ENCODE data around the gene XRCC2. TPM values are rescaled to one million over a fixed set of nuclear protein-coding genes. Genes with fewer than 3 reads are reported as not detected.

XRCC2 gene
- total and polyA plus RNA-seq, 9 donors, result 0.25 to 1.7 (median 0.69) TPM

DNA sequence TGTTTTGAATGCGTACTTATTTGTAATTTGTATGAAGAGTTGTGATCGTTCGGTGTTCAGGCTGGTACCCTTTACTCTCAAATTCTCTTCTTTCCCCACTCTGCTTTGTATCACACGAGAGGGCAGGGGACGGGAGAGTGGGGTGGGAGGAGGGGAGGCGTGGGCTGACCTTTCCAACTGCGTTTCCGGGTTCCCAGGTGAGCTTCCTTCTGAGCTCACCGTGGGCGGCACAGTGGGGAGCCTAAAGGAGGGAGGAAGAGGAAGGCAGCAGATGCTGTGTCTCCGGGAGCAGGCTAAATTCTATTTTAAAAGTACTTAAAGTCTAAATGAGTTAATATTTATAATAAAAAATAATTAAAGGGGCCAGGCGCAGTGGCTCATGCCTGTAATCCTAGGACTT lies 7.4 kb upstream of the XRCC2 start:
- Histone ChIP-seq H3K9me3 (no peaks in the 10 kb centered on the region), H3K27ac (no peak overlapping the region), H3K4me1 (ENCODE audit: insufficient read depth) (no peaks in the 10 kb centered on the region), H3K4me3 (no peak overlapping the region), H3K36me3 (no peaks in the 10 kb centered on the region), H3K27me3 (no peaks in the 10 kb centered on the region)
- no peak for DNase-seq
- TF ChIP-seq EP300 (IDR thresholded peaks at IDR 0.05) (no peak), POLR2A (IDR thresholded peaks at IDR 0.05) (no peak)
- TF ChIP-seq, protein P1, sequence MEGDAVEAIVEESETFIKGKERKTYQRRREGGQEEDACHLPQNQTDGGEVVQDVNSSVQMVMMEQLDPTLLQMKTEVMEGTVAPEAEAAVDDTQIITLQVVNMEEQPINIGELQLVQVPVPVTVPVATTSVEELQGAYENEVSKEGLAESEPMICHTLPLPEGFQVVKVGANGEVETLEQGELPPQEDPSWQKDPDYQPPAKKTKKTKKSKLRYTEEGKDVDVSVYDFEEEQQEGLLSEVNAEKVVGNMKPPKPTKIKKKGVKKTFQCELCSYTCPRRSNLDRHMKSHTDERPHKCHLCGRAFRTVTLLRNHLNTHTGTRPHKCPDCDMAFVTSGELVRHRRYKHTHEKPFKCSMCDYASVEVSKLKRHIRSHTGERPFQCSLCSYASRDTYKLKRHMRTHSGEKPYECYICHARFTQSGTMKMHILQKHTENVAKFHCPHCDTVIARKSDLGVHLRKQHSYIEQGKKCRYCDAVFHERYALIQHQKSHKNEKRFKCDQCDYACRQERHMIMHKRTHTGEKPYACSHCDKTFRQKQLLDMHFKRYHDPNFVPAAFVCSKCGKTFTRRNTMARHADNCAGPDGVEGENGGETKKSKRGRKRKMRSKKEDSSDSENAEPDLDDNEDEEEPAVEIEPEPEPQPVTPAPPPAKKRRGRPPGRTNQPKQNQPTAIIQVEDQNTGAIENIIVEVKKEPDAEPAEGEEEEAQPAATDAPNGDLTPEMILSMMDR (IDR thresholded peaks at IDR 0.05), result no peak
- intact Hi-C loops (cut with DNase I), result no loop called here
- 42 to 65% (median 48%) methylated on average over 12 of the region's 12 CpGs for WGBS, 3 donors

DNA sequence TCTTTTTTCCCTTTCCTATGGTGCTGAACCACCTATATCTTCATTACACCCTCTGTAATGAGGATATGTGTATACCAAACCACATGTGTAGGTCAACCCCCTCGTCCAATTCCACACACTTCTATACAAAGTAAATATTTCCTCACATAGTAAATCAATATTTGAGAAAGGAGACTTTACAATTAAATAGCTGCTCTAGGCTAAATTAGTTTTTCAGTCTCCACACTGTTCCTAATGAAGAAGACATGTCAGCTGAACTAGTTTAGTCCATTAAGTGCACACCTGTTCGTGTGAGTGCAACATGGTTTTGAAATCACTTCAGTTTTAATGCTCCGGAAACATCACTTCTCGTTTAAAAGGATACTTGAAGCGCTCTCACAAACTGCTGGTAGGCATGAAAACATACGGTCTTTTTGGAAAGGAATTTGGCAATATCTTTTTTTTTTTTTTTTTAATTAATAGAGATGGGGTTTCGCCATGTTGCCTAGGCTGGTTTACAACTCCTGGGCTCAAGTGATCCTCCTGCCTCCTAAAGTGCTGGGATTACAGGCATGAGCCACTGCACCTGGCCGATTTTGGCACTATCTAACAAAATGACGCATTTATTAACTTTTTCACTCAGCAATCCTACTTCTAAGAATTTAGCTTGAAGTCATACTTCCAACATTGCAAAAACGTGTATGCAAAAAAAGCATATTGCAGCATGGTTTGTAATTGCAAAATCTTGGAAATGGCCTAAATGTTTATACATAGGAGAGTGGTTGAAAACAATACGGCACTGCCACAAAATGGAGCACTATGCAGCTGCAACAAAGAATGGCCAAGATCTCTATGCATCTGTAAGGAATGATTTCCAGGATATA lies 2.1 kb upstream of the XRCC2 start:
- DNase-seq, result no peak
- WGBS, 3 donors, result 77 to 81% (median 80%) methylated on average over 11 of the region's 11 CpGs
- H3K4me3 ChIP-seq, result no peak overlapping the region
- intact Hi-C loops (cut with DNase I), result no loop called here
- peaks cover 2% of the 10 kb centered on the region for H3K4me1 ChIP-seq (ENCODE audit: insufficient read depth)
- TF ChIP-seq POLR2A (IDR thresholded peaks at IDR 0.05) (no peak), EP300 (IDR thresholded peaks at IDR 0.05) (no peak)
- TF ChIP-seq, protein P1 (IDR thresholded peaks at IDR 0.05), result no peak
- H3K36me3 ChIP-seq, result no peaks in the 10 kb centered on the region
- H3K27ac ChIP-seq, result no peak overlapping the region
- H3K27me3 ChIP-seq, result no peaks in the 10 kb centered on the region
- no peaks in the 10 kb centered on the region for H3K9me3 ChIP-seq

DNA sequence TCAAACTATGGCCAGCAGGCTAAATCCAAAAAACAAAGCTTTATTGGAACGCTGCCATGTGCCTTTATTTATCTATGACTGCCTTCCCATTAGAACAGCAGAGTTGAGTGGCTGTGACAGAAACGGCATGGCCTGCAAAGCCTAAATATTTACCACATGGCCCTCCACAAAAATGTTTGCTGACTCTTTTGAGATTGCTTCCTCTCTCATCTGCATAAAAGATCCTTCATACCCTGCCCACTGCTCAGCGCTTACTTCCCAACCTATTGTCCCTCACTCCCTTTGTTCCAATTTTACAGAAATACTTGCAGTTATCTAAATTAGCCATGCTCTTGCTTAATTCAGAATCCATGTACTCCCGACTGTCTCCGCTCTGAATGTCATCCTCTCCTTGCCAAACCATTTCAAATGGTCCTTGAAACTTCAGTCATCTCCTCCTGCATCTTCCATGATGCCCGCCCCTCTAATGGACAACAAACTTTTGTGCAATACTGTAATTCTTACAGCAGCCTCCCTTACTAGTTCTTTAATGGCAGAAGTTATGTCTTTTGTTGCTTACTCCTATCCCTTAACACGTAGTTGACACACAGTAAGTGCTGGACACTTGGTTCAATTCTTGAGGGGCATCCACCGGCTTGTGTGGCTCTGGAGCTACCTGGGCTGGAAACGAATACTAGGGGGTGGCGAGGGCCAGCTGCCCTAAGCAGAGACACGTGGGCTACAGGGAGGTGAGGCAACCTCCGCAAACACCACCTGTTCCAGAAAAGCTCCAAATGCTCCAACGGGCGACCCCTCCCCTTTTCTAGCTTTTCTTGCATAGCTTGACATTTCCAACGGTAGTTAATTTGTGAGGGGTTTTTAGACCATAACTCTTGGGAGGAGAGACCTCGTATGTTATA lies 832 bp downstream of the XRCC2 start:
- H3K27ac ChIP-seq, result no peak overlapping the region
- H3K9me3 ChIP-seq, result no peaks in the 10 kb centered on the region
- H3K27me3 ChIP-seq, result no peaks in the 10 kb centered on the region
- intact Hi-C loops (cut with DNase I), result no loop called here
- WGBS, 3 donors, result 7 to 12% (median 7%) methylated on average over 16 of the region's 16 CpGs
- H3K36me3 ChIP-seq, result no peaks in the 10 kb centered on the region
- TF ChIP-seq EP300 (IDR thresholded peaks at IDR 0.05) (no peak), POLR2A (IDR thresholded peaks at IDR 0.05) (no peak)
- TF ChIP-seq, protein P1 (IDR thresholded peaks at IDR 0.05), result no peak
- H3K4me1 ChIP-seq (ENCODE audit: insufficient read depth), result peaks cover 2% of the 10 kb centered on the region
- peak in 1 of 5 donors; percentile 19 for DNase-seq
- H3K4me3 ChIP-seq, result peak overlapping the region; percentile 54

DNA sequence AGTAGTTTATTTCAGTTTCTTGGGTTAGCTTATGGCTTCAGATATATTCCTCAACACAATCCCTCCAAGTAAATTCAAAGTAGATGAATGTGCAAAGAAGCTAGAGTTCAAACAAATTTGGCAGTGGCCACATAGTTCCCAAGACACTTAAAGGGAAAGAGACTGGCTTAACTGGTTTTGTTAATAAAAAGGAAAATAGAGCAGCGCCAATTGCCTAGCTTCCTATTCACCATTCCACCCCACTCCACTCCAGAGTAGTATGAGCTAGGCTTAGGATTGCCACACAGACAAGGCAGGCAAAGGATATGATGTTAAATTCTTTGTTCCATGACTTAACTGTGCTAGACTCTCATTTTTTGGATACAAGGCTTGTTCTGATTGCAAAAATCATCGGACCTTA lies 2.0 kb downstream of the XRCC2 start:
- peaks cover 2% of the 10 kb centered on the region for H3K4me1 ChIP-seq (ENCODE audit: insufficient read depth)
- no peak overlapping the region for H3K4me3 ChIP-seq
- H3K9me3 ChIP-seq, result no peaks in the 10 kb centered on the region
- H3K27ac ChIP-seq, result no peak overlapping the region
- no peaks in the 10 kb centered on the region for H3K36me3 ChIP-seq
- TF ChIP-seq, protein P1 (IDR thresholded peaks at IDR 0.05), result no peak
- TF ChIP-seq EP300 (IDR thresholded peaks at IDR 0.05) (no peak), POLR2A (IDR thresholded peaks at IDR 0.05) (no peak)
- intact Hi-C loops (cut with DNase I), result no loop called here
- no peak for DNase-seq
- H3K27me3 ChIP-seq, result no peaks in the 10 kb centered on the region
- WGBS, 3 donors, result 94 to 97% (median 97%) methylated on average over 2 of the region's 2 CpGs
